ENCODE measurements around the gene TLCD3B.

The TLCD3B gene

DNA sequence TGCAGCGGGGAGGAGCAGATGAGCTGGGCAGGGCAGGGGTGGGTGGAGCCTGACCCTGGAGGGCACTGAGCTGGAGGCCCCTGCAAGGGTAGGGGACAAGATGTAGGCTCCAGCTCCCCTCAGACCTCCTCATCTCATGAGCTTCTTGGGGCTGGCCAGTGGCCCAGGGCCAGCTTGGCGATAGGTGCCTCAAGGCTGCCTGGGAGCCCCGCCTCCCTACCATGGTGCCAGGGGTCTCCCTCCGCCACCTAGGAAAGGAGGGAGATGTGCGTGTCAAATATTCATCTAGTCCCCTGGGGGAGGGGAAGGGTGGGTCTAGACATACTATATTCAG is 39.5 kb downstream of the TLCD3B start:
- in situ Hi-C loops (cut with HindIII; ENCODE audit: low sequenced_read_pairs): loop anchor here (5.0 kb wide), 1 partner anchor 61 kb away; a partner anchor contains a TSS

GRCh38 chr16:29990883-29991570 is 40.0 kb downstream of the TLCD3B start:
- in situ Hi-C loops (cut with HindIII; ENCODE audit: low sequenced_read_pairs): loop anchor here (5.0 kb wide), 1 partner anchor 61 kb away; a partner anchor contains a TSS

- in situ Hi-C loops (cut with HindIII; ENCODE audit: low sequenced_read_pairs): loop anchor here (5.0 kb wide), 1 partner anchor 62 kb away; a partner anchor contains a TSS
Measured at GRCh38 chr16:29990034-29990433, 41.0 kb downstream of the TLCD3B start.

DNA sequence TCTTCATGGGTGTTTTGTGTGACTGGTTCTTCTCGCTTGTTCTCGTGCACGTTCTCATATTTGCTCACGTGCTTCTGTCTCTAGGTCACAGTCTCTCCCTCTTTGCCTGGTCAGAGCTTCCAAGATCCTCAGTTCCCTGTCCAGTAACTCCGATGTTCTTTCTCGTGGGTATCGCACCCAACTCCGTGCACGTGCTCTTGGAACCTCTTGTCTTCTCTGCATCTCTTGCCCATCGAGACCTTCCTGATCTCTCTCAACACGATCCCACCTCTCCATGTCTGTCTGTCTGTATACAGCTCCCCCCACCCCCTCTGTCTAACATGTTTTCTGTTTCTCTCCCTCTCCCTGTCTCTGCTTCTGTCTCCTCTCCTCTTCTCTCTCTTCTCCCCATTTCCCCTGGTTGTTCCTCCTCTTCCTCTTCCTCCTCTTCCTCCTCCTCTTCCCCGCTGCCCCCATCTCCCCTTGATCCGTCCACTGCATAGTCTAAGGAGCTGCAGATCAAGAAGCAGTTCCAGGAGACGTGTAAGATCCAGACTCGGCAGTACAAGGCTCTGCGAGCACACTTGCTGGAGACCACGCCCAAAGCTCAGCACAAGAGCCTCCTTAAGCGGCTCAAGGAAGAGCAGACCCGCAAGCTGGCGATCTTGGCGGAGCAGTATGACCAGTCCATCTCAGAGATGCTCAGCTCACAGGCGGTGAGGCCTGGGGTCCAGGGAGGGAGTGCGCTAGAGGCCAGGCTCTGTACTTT is 41.8 kb downstream of the TLCD3B start:
- in situ Hi-C loops (cut with HindIII; ENCODE audit: low sequenced_read_pairs): no loop called here

DNA sequence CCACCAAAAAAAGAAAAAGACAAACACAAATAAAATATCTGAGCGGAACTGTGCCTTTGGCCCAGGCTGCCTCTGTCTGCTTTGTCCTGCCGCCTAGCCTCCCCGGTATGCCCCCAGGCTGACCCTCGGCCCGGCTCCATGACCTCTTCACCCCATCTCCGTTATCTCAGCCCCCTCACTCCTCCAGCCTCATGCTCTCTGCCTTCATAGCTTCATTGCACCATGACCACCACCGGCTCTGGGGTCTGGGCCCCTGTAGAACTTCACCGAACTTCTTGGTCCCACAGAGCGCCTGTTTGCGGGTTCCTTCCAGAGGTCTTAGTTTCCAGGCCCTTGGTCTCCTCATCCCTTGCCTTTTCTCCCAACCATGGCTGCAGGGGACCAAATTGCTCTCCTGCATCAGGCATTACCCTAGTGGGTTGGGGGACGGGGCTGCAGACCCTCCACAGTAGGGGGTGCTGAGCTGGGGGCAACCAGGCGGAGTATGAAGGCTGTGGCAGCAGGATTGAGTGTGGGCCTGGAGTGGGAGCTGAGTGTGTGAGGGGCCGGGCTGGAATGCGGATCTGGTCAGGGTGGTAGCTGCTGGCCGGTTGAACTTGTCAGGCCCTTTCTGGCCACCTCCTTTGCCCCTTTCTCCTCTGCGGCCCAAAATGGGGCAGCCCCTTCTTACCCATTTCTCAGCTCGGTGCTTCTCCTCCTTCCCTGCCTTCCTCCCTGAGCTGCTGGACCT is 42.6 kb downstream of the TLCD3B start:
- in situ Hi-C loops (cut with HindIII; ENCODE audit: low sequenced_read_pairs): no loop called here

GRCh38 chr16:29987371-29988085 is 43.5 kb downstream of the TLCD3B start:
- in situ Hi-C loops (cut with HindIII; ENCODE audit: low sequenced_read_pairs): no loop called here

GRCh38 chr16:29986931-29987330 is 44.1 kb downstream of the TLCD3B start:
- in situ Hi-C loops (cut with HindIII; ENCODE audit: low sequenced_read_pairs): no loop called here

DNA sequence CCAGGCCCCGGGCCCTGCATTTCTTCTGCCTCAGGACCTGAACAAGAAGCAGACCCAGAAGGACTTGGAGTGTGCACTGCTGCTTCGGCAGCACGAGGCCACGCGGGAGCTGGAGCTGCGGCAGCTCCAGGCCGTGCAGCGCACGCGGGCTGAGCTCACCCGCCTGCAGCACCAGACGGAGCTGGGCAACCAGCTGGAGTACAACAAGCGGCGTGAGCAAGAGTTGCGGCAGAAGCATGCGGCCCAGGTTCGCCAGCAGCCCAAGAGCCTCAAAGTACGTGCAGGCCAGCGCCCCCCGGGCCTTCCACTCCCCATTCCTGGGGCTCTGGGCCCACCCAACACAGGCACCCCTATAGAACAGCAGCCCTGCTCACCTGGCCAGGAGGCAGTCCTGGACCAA is 44.8 kb downstream of the TLCD3B start:
- in situ Hi-C loops (cut with HindIII; ENCODE audit: low sequenced_read_pairs): no loop called here

DNA sequence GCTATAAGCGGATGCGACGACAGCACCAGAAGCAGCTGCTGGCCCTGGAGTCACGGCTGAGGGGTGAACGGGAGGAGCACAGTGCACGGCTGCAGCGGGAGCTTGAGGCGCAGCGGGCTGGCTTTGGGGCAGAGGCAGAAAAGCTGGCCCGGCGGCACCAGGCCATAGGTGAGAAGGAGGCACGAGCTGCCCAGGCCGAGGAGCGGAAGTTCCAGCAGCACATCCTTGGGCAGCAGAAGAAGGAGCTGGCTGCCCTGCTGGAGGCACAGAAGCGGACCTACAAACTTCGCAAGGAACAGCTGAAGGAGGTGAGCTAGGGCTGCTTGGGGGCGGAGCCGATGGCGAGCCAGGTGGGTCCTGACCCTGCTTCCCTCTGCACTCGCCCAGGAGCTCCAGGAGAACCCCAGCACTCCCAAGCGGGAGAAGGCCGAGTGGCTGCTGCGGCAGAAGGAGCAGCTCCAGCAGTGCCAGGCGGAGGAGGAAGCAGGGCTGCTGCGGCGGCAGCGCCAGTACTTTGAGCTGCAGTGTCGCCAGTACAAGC is 45.7 kb downstream of the TLCD3B start:
- in situ Hi-C loops (cut with HindIII; ENCODE audit: low sequenced_read_pairs): no loop called here

GRCh38 chr16:29984764-29985147 is 46.3 kb downstream of the TLCD3B start:
- in situ Hi-C loops (cut with HindIII; ENCODE audit: low sequenced_read_pairs): no loop called here

DNA sequence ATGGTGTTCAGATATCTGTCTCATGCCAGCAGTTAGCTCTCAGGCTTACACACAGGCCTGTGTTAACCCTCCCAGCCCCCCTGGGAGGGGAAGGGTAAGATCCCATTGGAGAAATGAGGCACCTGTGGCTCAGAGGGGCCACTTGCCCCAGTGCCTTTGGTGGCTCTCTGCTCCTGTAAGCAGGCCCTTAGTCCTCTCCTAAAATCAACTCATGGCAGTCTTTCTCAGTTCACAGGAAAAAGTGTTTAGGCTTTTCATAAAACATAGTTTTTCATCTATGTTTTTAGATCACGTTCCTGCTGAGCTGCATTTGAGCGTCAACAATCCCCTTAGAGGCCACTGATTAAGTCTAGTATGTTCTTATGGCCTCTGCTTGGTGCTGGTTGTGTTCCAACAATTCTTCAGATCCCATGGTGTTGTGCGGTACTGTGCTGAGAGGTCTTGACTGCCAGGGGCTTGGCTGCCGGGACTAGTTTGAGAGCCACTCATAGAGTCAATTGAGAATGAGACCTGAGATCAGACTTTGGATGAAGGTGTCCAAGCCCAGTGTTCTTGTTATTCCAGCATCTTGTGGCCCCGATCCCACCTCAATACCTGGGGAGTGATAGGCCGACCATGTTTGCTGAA is 46.8 kb downstream of the TLCD3B start:
- in situ Hi-C loops (cut with HindIII; ENCODE audit: low sequenced_read_pairs): no loop called here

GRCh38 chr16:29983420-29984136 is 47.5 kb downstream of the TLCD3B start:
- in situ Hi-C loops (cut with HindIII; ENCODE audit: low sequenced_read_pairs): no loop called here

DNA sequence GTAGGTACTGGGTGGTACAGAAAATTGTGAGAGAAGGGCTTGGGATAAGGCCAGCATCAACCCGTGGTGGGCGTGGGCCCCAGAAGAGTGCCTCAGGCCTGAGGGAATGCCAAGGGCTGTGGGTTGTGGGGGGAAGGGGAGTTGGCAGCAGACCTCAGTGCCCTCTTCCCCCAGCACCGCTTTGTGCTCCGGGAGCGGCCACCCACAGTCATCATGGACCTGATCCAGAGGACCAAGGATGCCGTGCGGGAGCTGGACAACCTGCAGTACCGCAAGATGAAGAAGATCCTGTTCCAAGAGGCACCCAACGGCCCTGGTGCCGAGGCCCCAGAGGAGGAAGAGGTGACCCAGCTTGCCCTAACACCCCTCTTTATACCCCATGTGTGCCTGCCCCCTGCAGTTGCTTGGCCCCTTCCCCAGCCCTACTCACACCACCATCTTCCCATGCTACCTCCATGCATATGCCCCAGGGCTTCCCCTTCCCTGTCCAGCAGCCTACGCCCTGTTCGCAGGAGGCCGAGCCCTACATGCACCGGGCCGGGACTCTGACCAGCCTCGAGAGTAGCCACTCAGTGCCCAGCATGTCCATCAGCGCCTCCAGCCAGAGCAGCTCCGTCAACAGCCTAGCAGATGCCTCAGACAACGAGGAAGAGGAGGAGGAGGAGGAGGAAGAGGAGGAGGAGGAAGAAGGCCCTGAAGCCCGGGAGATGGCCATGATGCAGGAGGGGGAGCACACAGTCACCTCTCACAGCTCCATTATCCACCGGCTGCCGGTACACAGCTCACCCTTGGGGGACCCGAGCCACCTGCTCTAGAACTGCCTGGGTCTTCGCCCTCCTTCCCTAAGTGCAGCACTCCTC is 48.3 kb downstream of the TLCD3B start:
- in situ Hi-C loops (cut with HindIII; ENCODE audit: low sequenced_read_pairs): no loop called here

DNA sequence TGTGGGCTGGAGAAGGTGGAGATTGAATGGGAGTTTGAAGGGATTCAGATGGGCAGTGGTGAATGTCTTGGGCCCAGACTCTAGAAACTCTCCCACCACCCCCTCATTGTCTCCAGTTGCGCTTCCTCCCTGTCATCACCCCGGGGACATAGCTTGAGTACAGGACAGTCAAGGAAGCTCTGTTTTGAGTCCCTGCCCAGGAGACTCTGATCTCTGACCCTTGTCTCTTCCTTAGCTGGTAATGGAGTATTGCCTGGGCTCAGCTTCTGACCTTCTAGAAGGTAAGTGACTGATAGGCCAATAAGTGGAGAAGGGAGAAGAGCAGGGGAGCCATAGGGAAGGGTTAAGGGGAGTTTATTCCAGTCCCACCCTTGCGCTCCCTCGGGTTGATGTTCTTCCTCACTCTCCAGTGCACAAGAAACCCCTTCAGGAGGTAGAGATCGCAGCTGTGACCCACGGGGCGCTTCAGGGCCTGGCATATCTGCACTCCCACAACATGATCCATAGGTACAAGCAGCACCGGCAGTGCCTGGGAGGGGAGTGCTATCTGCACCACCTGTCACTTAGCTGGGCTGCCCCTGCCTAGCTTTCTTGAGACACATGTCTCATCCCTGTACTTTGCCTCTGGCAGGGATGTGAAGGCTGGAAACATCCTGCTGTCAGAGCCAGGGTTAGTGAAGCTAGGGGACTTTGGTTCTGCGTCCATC is 52.4 kb downstream of the TLCD3B start:
- in situ Hi-C loops (cut with HindIII; ENCODE audit: low sequenced_read_pairs): loop anchor here (10.0 kb wide), 1 partner anchor 174 kb away; the partner anchor contains the start of gene MAZ

DNA sequence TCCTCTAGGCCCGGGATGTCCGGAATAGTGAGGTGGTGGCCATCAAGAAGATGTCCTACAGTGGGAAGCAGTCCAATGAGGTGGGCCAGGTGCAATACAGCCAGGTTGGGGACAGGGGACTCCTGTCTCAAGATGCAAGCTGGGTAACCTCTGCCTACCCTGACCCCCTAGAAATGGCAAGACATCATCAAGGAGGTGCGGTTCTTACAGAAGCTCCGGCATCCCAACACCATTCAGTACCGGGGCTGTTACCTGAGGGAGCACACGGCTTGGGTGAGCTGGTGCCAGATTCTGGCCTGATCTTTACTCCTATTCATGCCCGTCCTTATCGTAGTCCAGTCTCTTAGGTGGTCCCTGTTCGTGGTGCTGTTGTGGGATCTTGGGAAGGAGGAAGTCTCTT is 53.0 kb downstream of the TLCD3B start:
- in situ Hi-C loops (cut with HindIII; ENCODE audit: low sequenced_read_pairs): loop anchor here (10.0 kb wide), 1 partner anchor 173 kb away; the partner anchor contains the start of gene MAZ

DNA sequence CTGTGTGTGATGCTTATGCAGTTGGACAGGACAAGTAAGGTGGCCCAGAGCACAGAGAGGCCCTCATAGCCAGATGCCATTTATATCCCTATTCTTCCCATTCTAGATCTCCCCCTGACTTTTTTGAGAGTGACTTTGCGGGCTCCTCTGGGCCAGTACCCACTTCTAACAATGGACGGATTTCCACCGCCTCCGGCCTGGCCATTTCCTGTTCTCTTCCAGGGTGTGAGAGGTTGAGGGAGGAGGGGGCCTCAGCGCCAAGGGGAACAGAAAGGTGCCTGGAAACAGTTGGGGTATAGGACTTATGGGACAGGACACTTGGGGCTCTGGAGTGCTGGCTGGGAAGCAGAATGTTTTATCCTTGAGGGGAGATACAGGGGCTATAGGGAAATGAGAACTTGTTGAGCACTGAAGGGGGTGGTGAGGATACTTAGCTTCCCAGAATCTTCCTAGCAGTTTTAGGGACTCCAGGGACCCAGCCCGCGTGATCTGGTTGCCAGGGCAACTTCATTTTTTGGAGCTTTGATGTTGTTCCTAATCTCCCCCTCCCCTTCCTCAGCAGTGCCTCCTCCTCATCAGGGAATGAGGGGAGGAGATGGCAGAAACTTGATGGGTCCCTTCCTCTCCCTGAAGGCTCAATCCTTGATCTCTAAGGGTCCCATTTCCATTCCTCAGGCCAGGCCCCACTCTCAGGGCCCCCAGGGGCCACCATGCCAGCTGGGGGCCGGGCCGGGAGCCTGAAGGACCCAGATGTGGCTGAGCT is 53.8 kb downstream of the TLCD3B start:
- in situ Hi-C loops (cut with HindIII; ENCODE audit: low sequenced_read_pairs): loop anchor here (10.0 kb wide), 1 partner anchor 172 kb away; the partner anchor contains the start of gene MAZ

DNA sequence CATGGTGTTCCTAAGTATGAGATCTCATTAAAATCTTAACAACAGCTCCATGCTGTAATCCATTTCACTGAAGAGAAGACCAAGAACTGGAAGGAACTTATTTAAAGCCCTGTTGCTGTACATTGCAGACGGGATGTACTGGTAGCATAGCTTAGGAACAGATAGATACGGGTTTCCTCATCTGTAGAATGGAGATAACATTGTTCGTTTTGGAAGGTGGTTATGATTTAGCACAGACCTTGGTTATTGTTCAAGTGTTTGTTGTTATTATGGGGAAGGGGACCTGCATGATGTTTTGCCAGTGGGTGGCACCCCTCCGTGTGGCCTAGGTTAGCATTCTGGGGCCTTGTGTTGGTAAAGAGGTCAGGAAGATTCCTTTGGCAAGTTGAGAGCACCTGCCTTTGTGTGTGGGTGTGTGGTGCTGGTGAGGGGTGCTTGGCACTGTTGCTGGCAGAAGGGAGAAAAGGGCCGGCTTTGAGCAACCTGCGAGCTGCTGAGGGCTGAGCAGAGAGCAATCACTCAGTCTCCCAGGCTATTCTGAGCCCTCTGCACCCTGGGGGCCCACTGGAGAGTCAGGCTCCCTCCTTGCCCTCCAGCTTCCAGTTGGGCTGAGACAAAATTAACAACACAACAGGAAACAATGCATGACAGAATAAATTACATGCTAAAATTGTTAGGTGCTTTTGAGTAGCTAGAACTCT is 55.1 kb downstream of the TLCD3B start:
- in situ Hi-C loops (cut with HindIII; ENCODE audit: low sequenced_read_pairs): loop anchor here (10.0 kb wide), 1 partner anchor 171 kb away; the partner anchor contains the start of gene MAZ

All from endothelial cell of hepatic sinusoid (primary cell).